A673 (cell line): ENCODE data around the gene CHEK2. TPM values are rescaled to one million over a fixed set of nuclear protein-coding genes. Genes with fewer than 3 reads are reported as not detected.
"Not testable (repeated sequence)": the region's sequence is repeated elsewhere in the genome, so short reads cannot be mapped to it uniquely, and the experiment has no call there.

Experiments
- BruUV-seq: library from RNA; stranded (reverse); fragments of 400-500 nt; replicated peaks from 2 replicates; lab custom pipeline; 2021; lab: Mats Ljungman, UMichigan
- CTCF ChIA-PET: fragments of 300-600 bp; sonication (Branson Sonifier 250); formaldehyde crosslinking; loops from one replicate; lab custom pipeline; 2022; ENCODE audit warnings: antibody characterized with exemption; lab: Charles Lee
- POLR2A ChIA-PET: fragments of 300-600 bp; sonication (Branson Sonifier 250); formaldehyde crosslinking; loops from one replicate; lab custom pipeline; 2022; ENCODE audit warnings: antibody characterized with exemption; ENCODE audit not compliant: low non-redundant PET; lab: Charles Lee
- DNase-seq: peaks from one replicate; pipeline ENCODE4 v3.0.0-alpha.2; 2015; ENCODE audit warnings: low spot score
- H3K27ac ChIP-seq: fragments of 200-600 bp; sonication (generic); 2 replicates; pipeline ENCODE4 v1.5.1; 2016; ENCODE audit warnings: mixed run types, low read depth, mild to moderate bottlenecking, mixed read lengths, antibody characterized with exemption, low read length; ENCODE audit not compliant: poor library complexity, severe bottlenecking
- H3K27me3 ChIP-seq: fragments of 200-600 bp; sonication (generic); replicated peaks from 2 replicates; pipeline ENCODE4 v1.6.1; 2017; ENCODE audit warnings: mixed run types, low read depth, mild to moderate bottlenecking, mixed read lengths, antibody characterized with exemption, low read length; ENCODE audit not compliant: insufficient read depth, poor library complexity
- H3K36me3 ChIP-seq: fragments of 200-600 bp; sonication (generic); 2 replicates; pipeline ENCODE4 v1.6.1; 2016; ENCODE audit warnings: mixed run types, mild to moderate bottlenecking, mixed read lengths, antibody characterized with exemption, low read length; ENCODE audit not compliant: insufficient read depth, poor library complexity, severe bottlenecking
- H3K4me1 ChIP-seq: fragments of 200-600 bp; sonication (generic); 2 replicates; pipeline ENCODE4 v1.6.1; 2017; ENCODE audit warnings: mixed run types, mild to moderate bottlenecking, mixed read lengths, antibody characterized with exemption, low read length; ENCODE audit not compliant: insufficient read depth, poor library complexity, severe bottlenecking
- H3K4me3 ChIP-seq: fragments of 200-600 bp; sonication (generic); 2 replicates; pipeline ENCODE4 v1.5.1; 2016; ENCODE audit warnings: low read depth, mixed run types, mild to moderate bottlenecking, mixed read lengths, low read length; ENCODE audit not compliant: poor library complexity, severe bottlenecking
- H3K9me3 ChIP-seq: fragments of 200-600 bp; sonication (generic); 2 replicates; pipeline ENCODE4 v1.6.1; 2016; ENCODE audit warnings: mixed run types, low read depth, mild to moderate bottlenecking, mixed read lengths, antibody characterized with exemption, low read length; ENCODE audit not compliant: poor library complexity, severe bottlenecking
- CTCF ChIP-seq: fragments of 300-800, 200-600 bp; sonication (generic); conservative IDR thresholded peaks from 2 replicates; pipeline ENCODE4 v1.5.1; 2017; ENCODE audit warnings: low read depth, mild to moderate bottlenecking, antibody characterized with exemption, low read length, moderate library complexity, mixed read lengths
- EZH2 ChIP-seq: fragments of 200-600 bp; sonication (generic); IDR thresholded peaks from 2 replicates; pipeline ENCODE4 v1.6.1; 2017; ENCODE audit warnings: borderline replicate concordance, low read depth, mild to moderate bottlenecking, mixed read lengths, antibody characterized with exemption, low read length; ENCODE audit not compliant: poor library complexity, severe bottlenecking
- intact Hi-C: fragments of 100-400 bp; cut with micrococcal nuclease; formaldehyde crosslinking; loops from one replicate; pipeline ENCODE4 v1.10.0; 2022; ENCODE audit not compliant: unreplicated experiment
- total RNA-seq: library from RNA; stranded (reverse); gene quantifications from 2 replicates; pipeline ENCODE4 v1.2.3, GENCODE V29; 2021

The CHEK2 gene
- total RNA-seq, 1 experiment from 2014 or later: 53.7 TPM

GRCh38 chr22:28703436-28703835, 38.2 kb downstream of the CHEK2 start:
- Histone ChIP-seq H3K9me3 (no peaks in the 10 kb centered on the region), H3K36me3 (no peaks in the 10 kb centered on the region), H3K4me1 (no peaks in the 10 kb centered on the region), H3K4me3 (no peak overlapping the region), H3K27ac (no peak overlapping the region), H3K27me3 (no peaks in the 10 kb centered on the region)
- TF ChIP-seq CTCF: no peak
- no peak for TF ChIP-seq EZH2
- intact Hi-C loops: no loop called here
- POLR2A ChIA-PET: no interaction called here
- CTCF ChIA-PET: no interaction called here
- no peak for DNase-seq
- no TSS peak for BruUV-seq

- Histone ChIP-seq H3K27ac (no peak overlapping the region), H3K36me3 (no peaks in the 10 kb centered on the region), H3K9me3 (no peaks in the 10 kb centered on the region), H3K4me1 (no peaks in the 10 kb centered on the region), H3K4me3 (no peak overlapping the region), H3K27me3 (no peaks in the 10 kb centered on the region)
- TF ChIP-seq EZH2 (no peak), CTCF (no peak)
- ChIA-PET CTCF (no interaction called here), POLR2A (no interaction called here)
- DNase-seq: no peak
- intact Hi-C loops: no loop called here
- BruUV-seq: no TSS peak
Observed at GRCh38 chr22:28702891-28703290, 38.7 kb downstream of the CHEK2 start.

GRCh38 chr22:28693041-28693760, 48.4 kb downstream of the CHEK2 start:
- POLR2A ChIA-PET, CTCF ChIA-PET, H3K9me3 ChIP-seq, H3K27ac ChIP-seq, H3K4me3 ChIP-seq, H3K27me3 ChIP-seq, H3K36me3 ChIP-seq, H3K4me1 ChIP-seq, intact Hi-C loops, DNase-seq, BruUV-seq: not testable (repeated sequence)

GRCh38 chr22:28689796-28690195, 51.8 kb downstream of the CHEK2 start:
- H3K4me1 ChIP-seq, POLR2A ChIA-PET, BruUV-seq, CTCF ChIA-PET, H3K9me3 ChIP-seq, DNase-seq, H3K36me3 ChIP-seq, H3K4me3 ChIP-seq, intact Hi-C loops, H3K27me3 ChIP-seq, H3K27ac ChIP-seq: not testable (repeated sequence)

GRCh38 chr22:28682966-28683365, 58.7 kb downstream of the CHEK2 start:
- H3K4me3 ChIP-seq, DNase-seq, H3K36me3 ChIP-seq, POLR2A ChIA-PET, H3K27ac ChIP-seq, BruUV-seq, H3K27me3 ChIP-seq, intact Hi-C loops, CTCF ChIA-PET, H3K9me3 ChIP-seq, H3K4me1 ChIP-seq: not testable (repeated sequence)

- H3K27ac ChIP-seq, POLR2A ChIA-PET, DNase-seq, BruUV-seq, H3K9me3 ChIP-seq, H3K4me1 ChIP-seq, H3K27me3 ChIP-seq, CTCF ChIA-PET, H3K36me3 ChIP-seq, intact Hi-C loops, H3K4me3 ChIP-seq: not testable (repeated sequence)
Observed at GRCh38 chr22:28680813-28681490, 60.7 kb downstream of the CHEK2 start.
